Adrenal gland (tissue), 12 donors: ENCODE measurements around the gene GPC6. TPM values are rescaled to one million over a fixed set of nuclear protein-coding genes. Genes with fewer than 3 reads are reported as not detected.

Experiments used
- DNase-seq, 7 donors: peaks; one replicate each; pipeline ENCODE4 v3.0.0-alpha.2; 2019 to 2020
- H3K27ac ChIP-seq, 5 donors: fragments of 200-600 bp; sonication (generic) in 4 of 5; 1 replicate in 3 of 5; 2 replicates in 2 of 5; pipeline versions ENCODE4 v1.5.1 to v1.8.0; 2016 to 2020; ENCODE audit warnings: mild to moderate bottlenecking in 1 of 5
- H3K27me3 ChIP-seq: fragments of 200-600 bp; 2 replicates; pipeline ENCODE4 v1.8.0; 2021
- H3K36me3 ChIP-seq, 2 donors: fragments of 200-600 bp; replicated peaks in 1 of 2; 1 replicate in 1 of 2; 2 replicates in 1 of 2; pipeline versions ENCODE4 v1.5.1 to v1.8.0; 2018 to 2022
- H3K4me1 ChIP-seq, 2 donors: fragments of 200-600 bp; replicated peaks in 1 of 2; 1 replicate in 1 of 2; 2 replicates in 1 of 2; pipeline versions ENCODE4 v1.5.1 to v1.8.0; 2018 to 2021
- H3K4me3 ChIP-seq, 4 donors: fragments of 200-600 bp; sonication (generic) in 3 of 4; one replicate each; pipeline ENCODE4 v1.5.1; 2016 to 2018
- H3K9me3 ChIP-seq, 3 donors: fragments of 200-600 bp; sonication (generic) in 1 of 3; replicated peaks in 1 of 3; 1 replicate in 2 of 3; 2 replicates in 1 of 3; pipeline versions ENCODE4 v1.5.1 to v1.8.0; 2016 to 2021
- CTCF ChIP-seq, 6 experiments: fragments of 450-650 bp in 4 of 6; fragments of 200-600 bp in 2 of 6; sonication (generic) in 1 of 6; IDR thresholded peaks; 1 replicate in 5 of 6; 2 replicates in 1 of 6; pipeline versions ENCODE4 v1.5.1 to v1.8.0; 2016 to 2021; ENCODE audit warnings: antibody characterized with exemption in 6 of 6, mild to moderate bottlenecking in 2 of 6, moderate library complexity in 1 of 6
- POLR2A ChIP-seq, 2 donors: fragments of 450-650 bp; IDR thresholded peaks; one replicate each; pipeline ENCODE4 v1.6.1; 2017; ENCODE audit warnings: antibody characterized with exemption in 2 of 2, mild to moderate bottlenecking in 2 of 2, moderate library complexity in 1 of 2
- whole genome bisulfite sequencing, 4 donors: extraction: QIAGEN DNeasy Blood & Tissue Kit in 2 of 4; methylation state at CpG; one replicate each; pipeline versions ENCODE4 v1.1.5 to v1.1.7; 2013 to 2017; 5-methylcytosine and 5-hydroxymethylcytosine counted together
- intact Hi-C, 2 donors: fragments of 100-400 bp; cut with DNase I; formaldehyde crosslinking; loops; one replicate each; pipeline versions ENCODE4 v1.14.1 to v1.15.0; 2022 to 2023
- polyA plus RNA-seq, 3 donors: library from polyadenylated mRNA; stranded (reverse); fragments of 200-250 nt in 2 of 3; fragments of 350-450 nt in 1 of 3; fragmentation: Illumina TruSeq in 1 of 3; extraction: RNeasy Lipid Tissue Mini Kit (QIAGEN cat#74804) in 1 of 3; gene quantifications; one replicate each; pipeline ENCODE4 v1.2.3, GENCODE V29; 2013 to 2014
- total RNA-seq, 9 donors: library from RNA; depleted of rRNA in 4 of 9; stranded (reverse); fragments of >200 nt in 4 of 9; fragments of 120-200 nt in 1 of 9; fragmentation: NEBNext Ultra II Directional in 1 of 9; extraction: Animal tissue kit (Norgen Biotek cat#: 25700) in 1 of 9; gene quantifications; one replicate each; pipeline versions ENCODE4 v1.1.0 to v1.2.4, GENCODE V29; 2013 to 2023
- donor health status: healthy with polysubstance abuse.
- donor health status: Bipolar disorder and iron deficiency.
- donor health status: DM: yes; HTN: yes; CAD: no.
- donor health status: DM: no; HTN: no; CAD: no.
- donor health status: DM: no; HTN: no; CAD: no.
- donor health status: DM: yes; HTN: yes; CAD: no.

Gene GPC6
- total and polyA plus RNA-seq, 12 donors: 0.37 to 62.3 (median 2.5) TPM

DNA sequence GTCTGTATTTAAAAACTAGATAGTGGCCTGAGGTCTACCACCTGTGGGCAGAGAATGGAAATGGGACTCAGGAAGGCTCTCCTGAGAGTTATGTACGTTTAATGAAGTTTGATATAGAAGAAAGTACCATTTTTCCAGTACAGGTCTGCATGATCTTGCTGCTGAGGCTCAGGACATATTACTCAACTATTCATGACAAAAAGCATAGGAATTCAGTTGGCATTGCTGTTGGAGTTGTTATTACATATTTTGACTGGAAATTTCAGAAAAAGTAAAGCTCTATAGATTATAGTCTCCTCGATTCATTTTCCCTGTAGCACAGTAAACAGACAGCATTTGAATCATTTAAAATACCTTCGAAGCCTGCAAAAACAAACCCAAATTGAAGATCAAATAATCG is 783.1 kb downstream of the GPC6 start:
- Histone ChIP-seq H3K4me1 (no peaks in the 10 kb centered on the region), H3K36me3 (no peaks in the 10 kb centered on the region), H3K27me3 (no peaks in the 10 kb centered on the region), H3K9me3 (no peaks in the 10 kb centered on the region), H3K27ac (no peak overlapping the region), H3K4me3 (no peak overlapping the region)
- TF ChIP-seq POLR2A (IDR thresholded peaks at IDR 0.05): no peak
- no peak for TF ChIP-seq CTCF (IDR thresholded peaks at IDR 0.05)
- 81 to 87% (median 84%) methylated on average over 4 of the region's 4 CpGs for WGBS, 4 donors
- intact Hi-C loops: no loop called here
- DNase-seq: no peak

DNA sequence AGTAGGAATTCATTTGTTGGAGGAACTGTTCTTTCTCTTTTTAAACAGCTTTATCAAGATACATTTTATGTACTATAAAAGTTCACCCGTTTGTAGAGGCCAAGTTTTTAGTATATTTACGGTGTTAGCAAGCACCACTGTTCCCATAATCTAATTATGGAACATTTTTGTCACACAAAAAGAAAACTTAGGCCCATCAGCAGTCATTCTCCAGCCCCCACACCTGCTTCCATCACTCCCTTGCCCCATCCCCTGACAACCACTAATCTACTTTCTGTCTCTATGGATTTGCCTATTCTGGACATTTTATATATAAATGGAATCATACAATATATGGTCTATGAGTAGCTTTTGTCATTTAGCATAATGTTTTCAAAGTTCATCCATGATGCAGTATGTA is 787.9 kb downstream of the GPC6 start:
- DNase-seq: no peak
- WGBS, 4 donors: 79 to 86% (median 83%) methylated on average over 2 of the region's 2 CpGs
- Histone ChIP-seq H3K27me3 (no peaks in the 10 kb centered on the region), H3K4me3 (no peak overlapping the region), H3K4me1 (no peaks in the 10 kb centered on the region), H3K9me3 (no peaks in the 10 kb centered on the region), H3K36me3 (no peaks in the 10 kb centered on the region), H3K27ac (no peak overlapping the region)
- TF ChIP-seq POLR2A (IDR thresholded peaks at IDR 0.05) (no peak), CTCF (IDR thresholded peaks at IDR 0.05) (no peak)
- intact Hi-C loops: no loop called here

- TF ChIP-seq CTCF (IDR thresholded peaks at IDR 0.05) (no peak), POLR2A (IDR thresholded peaks at IDR 0.05) (no peak)
- Histone ChIP-seq H3K27ac (no peak overlapping the region), H3K4me1 (no peaks in the 10 kb centered on the region), H3K36me3 (no peaks in the 10 kb centered on the region), H3K4me3 (no peak overlapping the region), H3K27me3 (no peaks in the 10 kb centered on the region), H3K9me3 (no peaks in the 10 kb centered on the region)
- 72 to 89% (median 82%) methylated on average over 2 of the region's 2 CpGs for WGBS, 4 donors
- intact Hi-C loops: no loop called here
- DNase-seq: no peak
Observed at GRCh38 chr13:94020426-94020825, 793.8 kb downstream of the GPC6 start.

DNA sequence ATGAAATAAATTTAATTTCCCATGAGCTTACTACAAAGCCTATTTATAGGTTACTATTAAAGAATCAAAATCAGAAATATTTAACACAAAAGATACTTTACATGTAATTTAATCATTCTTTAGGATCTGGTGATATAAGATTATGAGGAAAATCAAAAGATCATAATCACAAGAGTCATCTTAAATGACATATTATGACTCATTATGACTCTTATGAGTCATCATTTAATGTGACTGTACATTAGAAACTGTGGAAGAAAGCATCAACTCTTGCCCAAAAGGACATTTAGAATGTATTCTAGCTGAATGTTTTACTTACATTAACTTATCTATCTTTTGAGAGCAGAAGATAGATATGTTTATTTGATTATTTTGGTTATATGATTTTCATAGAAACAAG is 794.2 kb downstream of the GPC6 start:
- H3K9me3 ChIP-seq: no peaks in the 10 kb centered on the region

More for the DNA sequence above, 794.2 kb downstream of the GPC6 start:
- no peaks in the 10 kb centered on the region for H3K4me1 ChIP-seq
- no peak overlapping the region for H3K27ac ChIP-seq
- no peaks in the 10 kb centered on the region for H3K27me3 ChIP-seq
- H3K4me3 ChIP-seq: no peak overlapping the region
- TF ChIP-seq POLR2A (IDR thresholded peaks at IDR 0.05) (no peak), CTCF (IDR thresholded peaks at IDR 0.05) (no peak)
- intact Hi-C loops: no loop called here
- no peaks in the 10 kb centered on the region for H3K36me3 ChIP-seq
- DNase-seq: no peak
